Endothelial cell of umbilical vein (primary cell): ENCODE results near the gene TSC22D1. TPM values are rescaled to one million over a fixed set of nuclear protein-coding genes. Genes with fewer than 3 reads are reported as not detected.

Experiments used
- BruUV-seq: library from RNA; stranded (reverse); fragments of 400-500 nt; replicated peaks from 2 replicates; lab custom pipeline; 2021; lab: Mats Ljungman, UMichigan
- CTCF ChIA-PET: fragments of 300-600, 350-600 bp; sonication (Branson Sonifier 250); formaldehyde crosslinking; loops from one replicate; lab custom pipeline; 2021; ENCODE audit warnings: antibody characterized with exemption, inconsistent platforms; lab: Charles Lee
- POLR2A ChIA-PET: fragments of 300-600, 350-600 bp; sonication (Branson Sonifier 250); formaldehyde crosslinking; loops from one replicate; lab custom pipeline; 2021; ENCODE audit warnings: antibody characterized with exemption, inconsistent platforms; lab: Charles Lee
- DNase-seq: peaks from one replicate; pipeline ENCODE4 v3.0.0-alpha.2; 2011; ENCODE audit warnings: low read depth, low spot score
- FAIRE-seq: peaks from 2 replicates; lab custom pipeline; 2011; peaks lifted over from hg19 to GRCh38; lab: Jason Lieb, UNC
- H2AFZ ChIP-seq: 2 replicates; pipeline ENCODE4 v1.6.0; 2012; ENCODE audit warnings: low read depth, low read length, control low read depth, inconsistent platforms
- H3K27ac ChIP-seq: 2 replicates; pipeline ENCODE4 v1.5.1; 2011; ENCODE audit warnings: low read depth, mild to moderate bottlenecking, control low read depth, low read length, moderate library complexity; ENCODE audit not compliant: insufficient read depth
- H3K27me3 ChIP-seq, 2 experiments: 2 replicates each; pipeline versions ENCODE4 v1.6.0 to v1.6.1; 2011; ENCODE audit warnings: low read length in 2 of 2, mixed read lengths in 1 of 2; ENCODE audit not compliant: control insufficient read depth in 2 of 2, insufficient read depth in 2 of 2
- H3K36me3 ChIP-seq, 2 experiments: 2 replicates in 1 of 2; 3 replicates in 1 of 2; pipeline ENCODE4 v1.5.1; 2011; ENCODE audit warnings: low read length in 2 of 2, mild to moderate bottlenecking in 1 of 2, moderate library complexity in 1 of 2; ENCODE audit not compliant: control insufficient read depth in 2 of 2, insufficient read depth in 2 of 2; ENCODE audit errors: extremely low read depth in 1 of 2
- H3K4me1 ChIP-seq: 3 replicates; pipeline ENCODE4 v1.5.1; 2011; ENCODE audit warnings: mild to moderate bottlenecking, low read length; ENCODE audit not compliant: control insufficient read depth, insufficient read depth; ENCODE audit errors: extremely low read depth
- H3K4me2 ChIP-seq: 2 replicates; pipeline ENCODE4 v1.6.1; 2011; ENCODE audit warnings: low read length, control low read depth, mixed read lengths; ENCODE audit not compliant: insufficient read depth
- H3K4me3 ChIP-seq, 3 experiments: fragments of 200-600 bp in 1 of 3; sonication (generic), shearing (Covaris generic) in 1 of 3; replicated peaks in 1 of 3; 2 replicates each; pipeline ENCODE4 v1.5.1; 2011 to 2016; ENCODE audit warnings: control low read depth in 3 of 3, low read length in 3 of 3, mild to moderate bottlenecking in 2 of 3, inconsistent platforms in 1 of 3, low read depth in 1 of 3, moderate library complexity in 1 of 3; ENCODE audit not compliant: insufficient read depth in 1 of 3
- H3K79me2 ChIP-seq: 2 replicates; pipeline ENCODE4 v1.6.0; 2012; ENCODE audit warnings: low read length, inconsistent platforms; ENCODE audit not compliant: control insufficient read depth, insufficient read depth
- H3K9ac ChIP-seq: replicated peaks from 2 replicates; pipeline ENCODE3; 2011; ENCODE audit warnings: low read length, control low read depth; ENCODE audit not compliant: insufficient read depth; ENCODE audit errors: extremely low read depth
- H3K9me1 ChIP-seq: replicated peaks from 3 replicates; pipeline ENCODE4 v1.6.0; 2011; ENCODE audit warnings: mild to moderate bottlenecking, low read length; ENCODE audit not compliant: control insufficient read depth, insufficient read depth; ENCODE audit errors: extremely low read depth
- H3K9me3 ChIP-seq: replicated peaks from 2 replicates; pipeline ENCODE4 v1.5.1; 2012; ENCODE audit warnings: low read length, inconsistent platforms; ENCODE audit not compliant: control insufficient read depth, insufficient read depth
- H4K20me1 ChIP-seq: replicated peaks from 2 replicates; pipeline ENCODE3; 2011; ENCODE audit warnings: mild to moderate bottlenecking, low read length; ENCODE audit not compliant: control insufficient read depth, insufficient read depth; ENCODE audit errors: extremely low read depth
- CTCF ChIP-seq, 2 donors: IDR thresholded peaks; 1 replicate in 1 of 2; 2 replicates in 1 of 2; pipeline ENCODE4 v1.5.1; 2011; ENCODE audit warnings: low read length in 2 of 2, mild to moderate bottlenecking in 2 of 2, moderate library complexity in 2 of 2, control low read depth in 1 of 2, inconsistent platforms in 1 of 2, low read depth in 1 of 2; ENCODE audit not compliant: insufficient read depth in 1 of 2; ENCODE audit errors: extremely low read depth in 1 of 2
- EZH2 ChIP-seq: IDR thresholded peaks from 2 replicates; pipeline ENCODE4 v1.6.1; 2012; ENCODE audit warnings: borderline replicate concordance, low read depth, mild to moderate bottlenecking, moderate library complexity, low read length, inconsistent platforms; ENCODE audit not compliant: severe bottlenecking
- FOS ChIP-seq: IDR thresholded peaks from 2 replicates; pipeline ENCODE4 v1.6.1; 2011; ENCODE audit warnings: mild to moderate bottlenecking, low read length, moderate library complexity, borderline replicate concordance; ENCODE audit not compliant: insufficient read depth
- GATA2 ChIP-seq: IDR thresholded peaks from 2 replicates; pipeline ENCODE4 v1.7.0; 2011; ENCODE audit warnings: low read depth, mild to moderate bottlenecking, moderate library complexity, mixed read lengths, low read length; ENCODE audit not compliant: insufficient read length, insufficient read depth
- JUN ChIP-seq: IDR thresholded peaks from 2 replicates; pipeline ENCODE4 v1.6.1; 2011; ENCODE audit warnings: borderline replicate concordance, low read depth; ENCODE audit not compliant: insufficient read length, insufficient read depth
- MAX ChIP-seq: IDR thresholded peaks from 2 replicates; pipeline ENCODE4 v1.6.1; 2011; ENCODE audit not compliant: insufficient read depth, insufficient read length
- MYC ChIP-seq: IDR thresholded peaks from one replicate; pipeline ENCODE4 v1.6.1; 2011; ENCODE audit warnings: mild to moderate bottlenecking, low read depth, low read length
- POLR2A ChIP-seq: IDR thresholded peaks from 2 replicates; pipeline ENCODE4 v1.6.1; 2012; ENCODE audit warnings: low read depth, mild to moderate bottlenecking, control low read depth, low read length
- POLR2AphosphoS5 ChIP-seq: IDR thresholded peaks from 2 replicates; pipeline ENCODE4 v1.6.1; 2012; ENCODE audit warnings: low read depth, mild to moderate bottlenecking, control low read depth, low read length, moderate library complexity; ENCODE audit not compliant: insufficient read depth
- dilution Hi-C: fragments of 300-500 bp; cut with MboI; formaldehyde crosslinking; loops from one replicate; pipeline ENCODE4 v1.15.0; 2019; ENCODE audit warnings: low sequenced_read_pairs; ENCODE audit not compliant: extremely low pct_ligation_motif_present
- intact Hi-C: fragments of 100-400 bp; cut with micrococcal nuclease; formaldehyde crosslinking; loops from one replicate; pipeline ENCODE4 v1.10.0; 2022
- polyA plus RNA-seq, 4 experiments: library from polyadenylated mRNA; depleted of rRNA in 3 of 4; stranded (reverse) in 3 of 4; unstranded in 1 of 4; fragments of >200 nt; gene quantifications; 2 replicates each; pipeline versions ENCODE4 v1.2.1 to v1.2.3, GENCODE V29; 2011 to 2012; ENCODE audit warnings: missing spikeins in 1 of 4
- total RNA-seq: library from RNA; stranded (reverse); gene quantifications from 2 replicates; pipeline ENCODE4 v1.2.3, GENCODE V29; 2021

TSC22D1 gene
- total and polyA plus RNA-seq, 2 donors (not counting 3 experiments of a cell fraction or from before 2014, with no cell fraction given): 47.7 to 51.8 TPM

- dilution Hi-C loops: no loop called here
- DNase-seq: no peak
- CTCF ChIA-PET: interaction anchor here (1.2 kb wide), 1 partner anchor 17 kb away, joined by 3 read pairs; no protein-coding TSS in a partner anchor
Observed at GRCh38 chr13:44385401-44385800, 190.7 kb downstream of the TSC22D1 start.

More at GRCh38 chr13:44385401-44385800, 190.7 kb downstream of the TSC22D1 start:
- Histone ChIP-seq H3K9me1 (no peaks in the 10 kb centered on the region), H3K27me3 (no peaks in the 10 kb centered on the region), H4K20me1 (no peaks in the 10 kb centered on the region), H3K4me3 (no peak overlapping the region), H3K4me2 (no peak overlapping the region), H2AFZ (no peak overlapping the region), H3K36me3 (no peaks in the 10 kb centered on the region), H3K79me2 (no peaks in the 10 kb centered on the region), H3K27ac (no peak overlapping the region), H3K9ac (no peak overlapping the region), H3K4me1 (no peaks in the 10 kb centered on the region), H3K9me3 (no peaks in the 10 kb centered on the region)
- POLR2A ChIA-PET: no interaction called here
- intact Hi-C loops: no loop called here
- BruUV-seq: no TSS peak
- TF ChIP-seq MYC (no peak), MAX (no peak), POLR2A (no peak), JUN (no peak), GATA2 (no peak), FOS (no peak), EZH2 (no peak), POLR2AphosphoS5 (no peak), CTCF (IDR thresholded peaks at IDR 0.05; ENCODE audit: extremely low read depth in 1 of 2, insufficient read depth in 1 of 2, low read depth in 1 of 2, low read length in 2 of 2) (no peak)
- no peak for FAIRE-seq
